Rectal smooth muscle tissue (tissue), 1 donor: ENCODE results near the gene TMEM213.

ENCODE experiments used
- H3K27ac ChIP-seq: one replicate; pipeline ENCODE4 v1.7.0; 2013; ENCODE audit warnings: low read depth, low read length, inconsistent platforms
- H3K27me3 ChIP-seq: one replicate; pipeline ENCODE4 v1.7.0; 2013; ENCODE audit warnings: low read length; ENCODE audit not compliant: control insufficient read depth, insufficient read depth
- H3K36me3 ChIP-seq: one replicate; pipeline ENCODE4 v1.7.0; 2013; ENCODE audit warnings: low read length; ENCODE audit not compliant: control insufficient read depth, insufficient read depth
- H3K4me1 ChIP-seq: one replicate; pipeline ENCODE4 v1.7.0; 2013; ENCODE audit warnings: low read length; ENCODE audit not compliant: control insufficient read depth, insufficient read depth
- H3K4me3 ChIP-seq: one replicate; pipeline ENCODE4 v1.7.0; 2013; ENCODE audit warnings: low read length
- H3K9ac ChIP-seq: one replicate; pipeline ENCODE4 v1.7.0; 2013; ENCODE audit warnings: low read length

TMEM213 gene

GRCh38 chr7:138797715-138798320 is at the start of gene TMEM213, which contains the start of gene ATP6V0A4:
TMEM213 (plus strand) TSS chr7:138797994; CDS start chr7:138798105, 111 bp downstream.
ATP6V0A4 (minus strand) TSS chr7:138798196; CDS start chr7:138771247, 26,949 bp downstream.
- H3K27me3 ChIP-seq = no peaks in the 10 kb centered on the region
- no peaks in the 10 kb centered on the region for H3K4me1 ChIP-seq
- H3K4me3 ChIP-seq = no peak within 1 kb of the TSS
- no peaks in the 10 kb centered on the region for H3K36me3 ChIP-seq
- no peak within 1 kb of the TSS for H3K9ac ChIP-seq
- no peak within 1 kb of the TSS for H3K27ac ChIP-seq

DNA sequence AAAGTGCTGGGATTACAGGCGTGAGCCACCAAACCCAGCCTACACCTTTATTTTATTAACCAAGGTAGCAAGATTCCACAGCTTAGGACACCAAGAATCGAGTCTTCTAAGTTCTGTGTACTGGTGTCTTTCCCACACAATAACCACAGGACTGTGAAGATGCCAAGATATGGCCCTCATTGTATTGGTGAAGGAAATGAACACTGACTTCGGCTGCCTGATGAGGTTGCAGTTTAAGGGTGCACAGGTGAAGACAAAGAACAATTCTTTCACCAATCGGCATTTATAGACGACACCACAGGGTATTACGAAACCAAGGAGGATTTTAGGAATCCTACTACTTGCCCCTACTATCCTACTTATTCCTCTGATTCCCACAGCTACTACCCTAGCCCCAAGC is 49.1 kb upstream of the TMEM213 start:
- H3K36me3 ChIP-seq = no peaks in the 10 kb centered on the region
- no peaks in the 10 kb centered on the region for H3K27me3 ChIP-seq
- no peak overlapping the region for H3K9ac ChIP-seq
- no peaks in the 10 kb centered on the region for H3K4me1 ChIP-seq
- no peak overlapping the region for H3K4me3 ChIP-seq
- no peak overlapping the region for H3K27ac ChIP-seq

- H3K4me3 ChIP-seq = no peak overlapping the region
- no peaks in the 10 kb centered on the region for H3K27me3 ChIP-seq
- H3K4me1 ChIP-seq = no peaks in the 10 kb centered on the region
- no peak overlapping the region for H3K27ac ChIP-seq
- no peak overlapping the region for H3K9ac ChIP-seq
- H3K36me3 ChIP-seq = no peaks in the 10 kb centered on the region
Measured at GRCh38 chr7:138749960-138750359, 47.8 kb upstream of the TMEM213 start.

DNA sequence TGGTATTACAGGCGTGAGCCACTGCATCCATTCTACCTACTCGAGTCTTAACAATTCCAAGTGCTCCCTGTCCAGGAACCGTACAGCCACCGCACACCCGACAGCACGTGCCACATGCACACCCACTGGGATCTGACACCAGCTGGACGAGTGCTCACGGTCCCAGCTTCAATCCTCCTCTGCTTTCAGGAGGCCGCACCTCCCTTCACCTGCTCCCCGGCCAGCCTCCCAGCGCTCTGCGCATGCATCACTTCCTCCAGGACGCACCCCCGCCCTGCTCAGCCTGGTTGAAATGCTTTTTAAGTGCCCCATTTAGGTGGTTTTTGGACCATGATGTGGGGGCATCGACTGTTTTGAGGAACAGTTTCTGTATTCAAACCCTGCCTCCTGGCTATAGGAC is 47.3 kb upstream of the TMEM213 start:
- Histone ChIP-seq H3K36me3 (no peaks in the 10 kb centered on the region), H3K9ac (no peak overlapping the region), H3K4me1 (no peaks in the 10 kb centered on the region), H3K27me3 (no peaks in the 10 kb centered on the region), H3K4me3 (no peak overlapping the region), H3K27ac (no peak overlapping the region)

- Histone ChIP-seq H3K36me3 (no peaks in the 10 kb centered on the region), H3K4me1 (no peaks in the 10 kb centered on the region), H3K27me3 (no peaks in the 10 kb centered on the region), H3K27ac (no peak overlapping the region), H3K4me3 (no peak overlapping the region), H3K9ac (no peak overlapping the region)
Measured at GRCh38 chr7:138750901-138751464, 46.8 kb upstream of the TMEM213 start.

- H3K36me3 ChIP-seq = no peaks in the 10 kb centered on the region
- no peaks in the 10 kb centered on the region for H3K4me1 ChIP-seq
- no peak overlapping the region for H3K4me3 ChIP-seq
- no peaks in the 10 kb centered on the region for H3K27me3 ChIP-seq
- no peak overlapping the region for H3K27ac ChIP-seq
- H3K9ac ChIP-seq = no peak overlapping the region
Measured at GRCh38 chr7:138752518-138753149, 45.2 kb upstream of the TMEM213 start.

DNA sequence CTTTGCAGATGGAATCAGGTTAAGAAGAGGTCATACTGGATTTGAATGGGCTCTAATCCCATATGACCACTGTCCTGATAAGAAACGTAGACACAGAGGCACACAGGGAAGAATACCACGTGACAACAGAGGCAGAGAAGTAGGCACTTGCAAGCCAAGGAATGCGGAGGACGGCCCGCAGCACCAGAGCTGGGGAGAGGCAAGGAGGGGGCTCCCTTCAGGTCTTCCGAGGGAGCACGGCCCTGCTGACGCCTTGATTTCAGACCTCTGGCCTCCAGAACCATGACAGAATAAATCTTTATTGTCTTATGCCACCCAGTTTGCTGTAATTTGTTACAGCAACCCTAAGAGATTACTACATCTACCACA is 44.7 kb upstream of the TMEM213 start:
- no peaks in the 10 kb centered on the region for H3K4me1 ChIP-seq
- no peak overlapping the region for H3K9ac ChIP-seq
- no peak overlapping the region for H3K4me3 ChIP-seq
- no peak overlapping the region for H3K27ac ChIP-seq
- H3K27me3 ChIP-seq = no peaks in the 10 kb centered on the region
- no peaks in the 10 kb centered on the region for H3K36me3 ChIP-seq

DNA sequence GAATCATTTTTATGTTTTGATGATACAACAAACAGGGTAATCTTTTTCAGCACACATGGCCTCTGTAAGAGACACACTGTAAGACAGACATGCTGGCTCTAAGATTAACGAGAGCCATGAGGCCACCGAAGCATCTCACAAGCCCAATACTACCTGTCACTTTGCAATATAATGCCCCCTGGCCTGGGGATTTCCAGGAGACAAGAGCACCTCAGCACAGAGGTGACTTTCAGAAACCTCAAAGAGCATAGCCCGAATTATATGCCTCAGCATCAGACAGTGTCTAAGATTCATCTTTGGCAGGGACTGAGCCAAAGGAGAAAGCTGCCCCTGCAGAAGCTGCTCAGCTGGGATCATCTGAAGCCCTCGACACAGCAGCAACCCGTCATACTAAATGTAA is 44.2 kb upstream of the TMEM213 start:
- H3K27ac ChIP-seq = no peak overlapping the region
- H3K4me1 ChIP-seq = no peaks in the 10 kb centered on the region
- no peak overlapping the region for H3K4me3 ChIP-seq
- no peak overlapping the region for H3K9ac ChIP-seq
- H3K36me3 ChIP-seq = no peaks in the 10 kb centered on the region
- no peaks in the 10 kb centered on the region for H3K27me3 ChIP-seq

GRCh38 chr7:138755331-138755747 is 42.5 kb upstream of the TMEM213 start:
- Histone ChIP-seq H3K9ac (no peak overlapping the region), H3K4me1 (no peaks in the 10 kb centered on the region), H3K4me3 (no peak overlapping the region), H3K27me3 (no peaks in the 10 kb centered on the region), H3K36me3 (no peaks in the 10 kb centered on the region), H3K27ac (no peak overlapping the region)

- Histone ChIP-seq H3K4me3 (no peak overlapping the region), H3K27me3 (no peaks in the 10 kb centered on the region), H3K4me1 (no peaks in the 10 kb centered on the region), H3K27ac (no peak overlapping the region), H3K9ac (no peak overlapping the region), H3K36me3 (no peaks in the 10 kb centered on the region)
Measured at GRCh38 chr7:138755842-138756590, 41.8 kb upstream of the TMEM213 start.

DNA sequence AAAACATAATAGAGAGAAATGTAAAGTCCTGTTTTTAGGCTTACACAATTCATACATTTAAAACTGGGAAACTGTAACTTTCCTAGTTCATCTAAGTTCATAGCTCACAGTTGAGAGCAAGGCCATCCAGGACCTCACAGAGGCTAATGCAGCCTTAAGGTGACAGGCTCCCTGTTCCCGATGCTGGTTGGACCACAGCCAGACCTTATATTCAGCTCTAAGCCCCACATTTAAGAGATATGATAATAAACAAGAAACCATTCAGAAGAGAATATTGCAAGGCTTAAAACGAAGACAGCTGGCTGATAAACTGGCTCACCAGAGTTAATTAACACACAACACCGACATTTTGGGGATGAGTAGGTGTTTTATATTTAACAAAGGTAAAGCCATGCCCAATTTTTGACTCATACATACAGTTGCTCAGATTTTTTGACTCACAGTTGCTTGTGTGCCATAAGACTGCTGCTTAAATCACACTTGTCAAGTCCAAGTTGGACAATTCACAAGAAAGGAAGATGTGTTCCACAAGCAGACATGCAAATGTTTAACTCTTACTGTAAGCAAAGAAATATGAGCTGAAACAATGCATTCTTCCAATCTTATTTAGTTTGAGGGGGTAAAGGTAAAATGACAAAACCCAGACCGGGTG is 41.1 kb upstream of the TMEM213 start:
- Histone ChIP-seq H3K27me3 (no peaks in the 10 kb centered on the region), H3K4me1 (no peaks in the 10 kb centered on the region), H3K36me3 (no peaks in the 10 kb centered on the region), H3K27ac (no peak overlapping the region), H3K4me3 (no peak overlapping the region), H3K9ac (no peak overlapping the region)

DNA sequence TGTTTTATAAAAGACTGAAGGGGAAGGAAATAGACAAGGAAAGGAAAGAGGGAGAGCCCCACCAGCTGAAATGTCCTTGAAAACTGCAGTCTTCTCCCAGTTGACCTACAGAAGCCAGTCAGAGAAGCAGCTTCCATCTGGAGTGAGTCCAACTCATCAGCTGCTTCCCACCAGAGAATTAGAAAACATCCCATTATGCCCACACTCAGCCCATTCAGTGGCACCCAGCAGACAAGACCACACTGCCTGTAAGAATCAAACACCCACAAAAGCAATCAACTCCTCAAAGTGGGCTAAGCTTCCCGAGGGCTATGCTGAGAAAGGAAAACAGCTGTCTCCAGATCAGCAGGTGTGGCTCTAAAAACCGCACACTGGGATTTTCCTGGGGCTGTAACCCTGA is 29.6 kb upstream of the TMEM213 start:
- Histone ChIP-seq H3K4me3 (no peak overlapping the region), H3K27me3 (no peaks in the 10 kb centered on the region), H3K27ac (no peak overlapping the region), H3K4me1 (no peaks in the 10 kb centered on the region), H3K36me3 (no peaks in the 10 kb centered on the region), H3K9ac (no peak overlapping the region)
